MCF 10A (cell line): ENCODE results near the gene GEN1. TPM values are rescaled to one million over a fixed set of nuclear protein-coding genes. Genes with fewer than 3 reads are reported as not detected.

Experiments used
- BruUV-seq: library from RNA; stranded (reverse); fragments of 400-500 nt; replicated peaks from 2 replicates; lab custom pipeline; 2021; lab: Mats Ljungman, UMichigan
- CTCF ChIA-PET: fragments of 300-600 bp; sonication (Branson Sonifier 250); formaldehyde crosslinking; extraction: SDS; loops from one replicate; lab custom pipeline; 2021; ENCODE audit warnings: antibody characterized with exemption, inconsistent platforms; lab: Yijun Ruan, JAX
- POLR2A ChIA-PET: fragments of 300-600, 350-650 bp; sonication (Branson Sonifier 250); formaldehyde crosslinking; extraction: SDS; loops from one replicate; lab custom pipeline; 2020; ENCODE audit warnings: antibody characterized with exemption, inconsistent platforms; lab: Yijun Ruan, JAX
- DNase-seq: peaks from one replicate; pipeline ENCODE4 v3.0.0-alpha.2; 2018; ENCODE audit not compliant: unreplicated experiment
- H3K27ac Mint-ChIP-seq: one replicate; pipeline ENCODE4 v1.8.0; 2022; ENCODE audit warnings: mild to moderate bottlenecking, low read depth, mixed read lengths; ENCODE audit not compliant: unreplicated experiment
- H3K27me3 Mint-ChIP-seq: one replicate; pipeline ENCODE4 v1.8.0; 2022; ENCODE audit warnings: mixed read lengths; ENCODE audit not compliant: insufficient read depth, unreplicated experiment
- H3K36me3 Mint-ChIP-seq: one replicate; pipeline ENCODE4 v1.8.0; 2022; ENCODE audit warnings: mild to moderate bottlenecking, moderate library complexity, mixed read lengths; ENCODE audit not compliant: insufficient read depth, unreplicated experiment
- H3K4me1 Mint-ChIP-seq: one replicate; pipeline ENCODE4 v1.8.0; 2022; ENCODE audit warnings: mixed read lengths; ENCODE audit not compliant: insufficient read depth, unreplicated experiment
- H3K4me3 Mint-ChIP-seq: one replicate; pipeline ENCODE4 v1.8.0; 2022; ENCODE audit warnings: mild to moderate bottlenecking, moderate library complexity, mixed read lengths; ENCODE audit not compliant: unreplicated experiment
- H3K9me3 Mint-ChIP-seq: one replicate; pipeline ENCODE4 v1.8.0; 2022; ENCODE audit warnings: mixed read lengths; ENCODE audit not compliant: unreplicated experiment
- intact Hi-C: fragments of 100-400 bp; cut with micrococcal nuclease; formaldehyde crosslinking; loops from 2 replicates; pipeline ENCODE4 v1.14.1; 2022
- total RNA-seq: library from RNA; stranded (reverse); gene quantifications from 2 replicates; pipeline ENCODE4 v1.2.3, GENCODE V29; 2022
- TF ChIP-seq, protein P1 (sequence below): fragments of 200-600 bp; IDR thresholded peaks from one replicate; pipeline ENCODE4 v1.8.0; 2022; ENCODE audit warnings: antibody characterized with exemption, mild to moderate bottlenecking; ENCODE audit not compliant: unreplicated experiment

Gene GEN1
- total RNA-seq, 1 experiment from 2014 or later, result 19.8 TPM

DNA sequence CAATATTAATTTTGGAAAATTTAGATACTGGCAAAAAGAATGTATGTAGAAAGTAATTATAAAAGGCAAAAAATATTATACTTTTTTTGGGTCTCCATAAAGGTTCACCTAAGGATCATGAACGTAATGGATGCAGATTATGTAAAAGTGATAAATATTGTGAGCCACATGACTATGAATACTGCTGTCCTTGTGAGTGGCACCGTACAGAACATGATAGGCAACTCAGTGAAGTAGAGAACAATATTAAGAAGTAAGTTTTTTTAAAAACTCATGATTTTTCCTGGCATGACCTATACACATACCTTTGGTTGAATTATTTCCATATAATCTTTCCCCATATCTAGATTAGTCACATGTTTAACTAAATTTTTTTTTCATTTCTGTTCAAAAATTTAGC is 18.6 kb downstream of the GEN1 start:
- Mint-ChIP-seq H3K9me3 (no peaks in the 10 kb centered on the region), H3K4me3 (no peak overlapping the region), H3K36me3 (peaks cover 32% of the 10 kb centered on the region), H3K27ac (no peak overlapping the region), H3K4me1 (no peaks in the 10 kb centered on the region), H3K27me3 (no peaks in the 10 kb centered on the region)
- intact Hi-C loops, result no loop called here
- POLR2A ChIA-PET, result interaction anchor here (1.0 kb wide), 3 partner anchors 8 to 44 kb away, joined by 3 read pairs; partner anchors contain the start of gene MSGN1
- no peak for DNase-seq
- BruUV-seq, result no TSS peak
- TF ChIP-seq, protein P1, sequence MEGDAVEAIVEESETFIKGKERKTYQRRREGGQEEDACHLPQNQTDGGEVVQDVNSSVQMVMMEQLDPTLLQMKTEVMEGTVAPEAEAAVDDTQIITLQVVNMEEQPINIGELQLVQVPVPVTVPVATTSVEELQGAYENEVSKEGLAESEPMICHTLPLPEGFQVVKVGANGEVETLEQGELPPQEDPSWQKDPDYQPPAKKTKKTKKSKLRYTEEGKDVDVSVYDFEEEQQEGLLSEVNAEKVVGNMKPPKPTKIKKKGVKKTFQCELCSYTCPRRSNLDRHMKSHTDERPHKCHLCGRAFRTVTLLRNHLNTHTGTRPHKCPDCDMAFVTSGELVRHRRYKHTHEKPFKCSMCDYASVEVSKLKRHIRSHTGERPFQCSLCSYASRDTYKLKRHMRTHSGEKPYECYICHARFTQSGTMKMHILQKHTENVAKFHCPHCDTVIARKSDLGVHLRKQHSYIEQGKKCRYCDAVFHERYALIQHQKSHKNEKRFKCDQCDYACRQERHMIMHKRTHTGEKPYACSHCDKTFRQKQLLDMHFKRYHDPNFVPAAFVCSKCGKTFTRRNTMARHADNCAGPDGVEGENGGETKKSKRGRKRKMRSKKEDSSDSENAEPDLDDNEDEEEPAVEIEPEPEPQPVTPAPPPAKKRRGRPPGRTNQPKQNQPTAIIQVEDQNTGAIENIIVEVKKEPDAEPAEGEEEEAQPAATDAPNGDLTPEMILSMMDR, result no peak
- CTCF ChIA-PET, result interaction anchor here (0.7 to 1.0 kb wide), 3 partner anchors 34 to 60 kb away, joined by 3 read pairs; no protein-coding TSS in a partner anchor

DNA sequence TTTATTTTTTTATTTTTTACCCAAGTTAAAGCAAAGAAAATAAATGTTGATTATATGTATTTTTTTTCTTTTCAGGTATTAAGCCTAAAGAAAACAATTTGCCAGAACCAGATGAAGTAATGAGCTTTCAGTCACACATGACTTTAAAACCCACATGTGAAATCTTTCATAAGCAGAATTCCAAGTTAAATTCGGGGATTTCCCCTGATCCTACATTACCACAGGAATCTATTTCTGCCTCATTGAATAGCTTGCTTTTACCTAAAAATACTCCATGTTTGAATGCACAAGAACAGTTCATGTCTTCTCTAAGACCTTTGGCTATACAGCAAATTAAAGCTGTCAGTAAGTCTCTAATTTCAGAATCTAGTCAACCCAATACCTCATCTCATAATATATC is 26.6 kb downstream of the GEN1 start:
- BruUV-seq, result no TSS peak
- ChIA-PET POLR2A (interaction anchor here (0.7 to 1.1 kb wide), 4 partner anchors 14 to 62 kb away, joined by 3 to 4 read pairs (median 3); no protein-coding TSS in a partner anchor), CTCF (interaction anchor here (1.0 to 1.6 kb wide), 4 partner anchors 9 to 51 kb away, joined by 3 to 5 read pairs (median 3); no protein-coding TSS in a partner anchor)
- no peak overlapping the region for H3K27ac Mint-ChIP-seq
- intact Hi-C loops, result no loop called here
- no peaks in the 10 kb centered on the region for H3K9me3 Mint-ChIP-seq
- no peak for DNase-seq
- peaks cover 31% of the 10 kb centered on the region for H3K36me3 Mint-ChIP-seq
- TF ChIP-seq, protein P1, result no peak
- no peaks in the 10 kb centered on the region for H3K27me3 Mint-ChIP-seq
- H3K4me3 Mint-ChIP-seq, result no peak overlapping the region
- H3K4me1 Mint-ChIP-seq, result no peaks in the 10 kb centered on the region

DNA sequence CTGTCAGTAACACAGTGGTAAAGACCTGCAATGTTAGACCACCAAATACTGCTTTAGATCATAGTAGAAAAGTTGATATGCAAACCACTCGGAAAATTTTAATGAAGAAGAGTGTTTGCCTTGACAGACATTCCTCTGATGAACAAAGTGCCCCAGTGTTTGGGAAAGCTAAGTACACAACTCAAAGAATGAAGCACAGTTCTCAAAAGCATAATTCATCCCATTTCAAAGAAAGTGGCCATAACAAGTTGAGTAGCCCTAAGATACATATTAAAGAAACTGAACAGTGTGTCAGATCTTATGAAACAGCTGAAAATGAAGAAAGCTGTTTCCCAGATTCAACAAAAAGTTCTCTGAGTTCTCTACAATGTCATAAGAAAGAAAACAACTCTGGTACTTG is 27.5 kb downstream of the GEN1 start:
- BruUV-seq, result no TSS peak
- ChIA-PET CTCF (interaction anchor here (1.4 to 1.6 kb wide), 4 partner anchors 10 to 50 kb away, joined by 3 to 5 read pairs (median 3); no protein-coding TSS in a partner anchor), POLR2A (interaction anchor here (0.9 kb wide), 1 partner anchor 34 kb away, joined by 3 read pairs; no protein-coding TSS in a partner anchor)
- no peaks in the 10 kb centered on the region for H3K27me3 Mint-ChIP-seq
- H3K36me3 Mint-ChIP-seq, result peaks cover 30% of the 10 kb centered on the region
- DNase-seq, result no peak
- no peaks in the 10 kb centered on the region for H3K9me3 Mint-ChIP-seq
- H3K27ac Mint-ChIP-seq, result no peak overlapping the region
- no peak overlapping the region for H3K4me3 Mint-ChIP-seq
- intact Hi-C loops, result no loop called here
- no peaks in the 10 kb centered on the region for H3K4me1 Mint-ChIP-seq
- TF ChIP-seq, protein P1, result no peak

DNA sequence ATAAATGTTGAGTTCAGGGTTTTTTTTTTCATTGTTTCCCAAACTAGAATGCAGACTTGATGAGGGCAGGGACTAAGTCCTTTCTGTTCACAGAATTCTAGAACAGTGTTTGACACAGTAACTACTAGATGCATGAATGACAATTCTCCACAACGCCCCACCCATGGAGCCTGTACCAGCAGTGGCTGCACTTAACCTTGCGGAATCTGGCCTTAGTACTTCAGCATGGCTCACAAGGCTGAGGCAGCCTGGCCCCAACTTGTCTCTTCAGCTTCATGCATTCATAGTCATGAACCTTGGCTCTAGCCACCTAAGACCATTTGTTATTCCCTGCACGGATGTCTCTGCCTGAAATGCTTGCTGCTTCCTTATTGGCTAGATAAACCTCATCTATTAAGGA is 32.8 kb downstream of the GEN1 start:
- TF ChIP-seq, protein P1, result no peak
- Mint-ChIP-seq H3K27ac (no peak overlapping the region), H3K27me3 (no peaks in the 10 kb centered on the region), H3K36me3 (peaks cover 9% of the 10 kb centered on the region), H3K9me3 (no peaks in the 10 kb centered on the region), H3K4me3 (no peak overlapping the region), H3K4me1 (no peaks in the 10 kb centered on the region)
- intact Hi-C loops, result no loop called here
- DNase-seq, result no peak
- no TSS peak for BruUV-seq
- ChIA-PET CTCF (interaction anchor here (1.0 to 1.7 kb wide), 2 partner anchors 13 to 67 kb away, joined by 3 read pairs; no protein-coding TSS in a partner anchor), POLR2A (interaction anchor here (0.6 kb wide), 1 partner anchor 20 kb away, joined by 3 read pairs; no protein-coding TSS in a partner anchor)
